Skeletal muscle tissue (tissue), 4 donors: ENCODE results near the gene TSPAN9. TPM values are rescaled to one million over a fixed set of nuclear protein-coding genes. Genes with fewer than 3 reads are reported as not detected.

Experiments
- H3K27ac ChIP-seq: one replicate; pipeline ENCODE4 v1.7.0; 2013; ENCODE audit warnings: mild to moderate bottlenecking, low read depth, low read length, inconsistent platforms
- H3K27me3 ChIP-seq, 3 donors: one replicate each; pipeline ENCODE4 v1.7.0; 2013; ENCODE audit warnings: low read length in 3 of 3; ENCODE audit not compliant: control insufficient read depth in 3 of 3, insufficient read depth in 3 of 3
- H3K36me3 ChIP-seq, 3 donors: one replicate each; pipeline ENCODE4 v1.7.0; 2013; ENCODE audit warnings: low read length in 3 of 3; ENCODE audit not compliant: control insufficient read depth in 3 of 3, insufficient read depth in 3 of 3
- H3K4me1 ChIP-seq, 3 donors: one replicate each; pipeline ENCODE4 v1.7.0; 2013; ENCODE audit warnings: low read length in 3 of 3, mild to moderate bottlenecking in 3 of 3; ENCODE audit not compliant: control insufficient read depth in 3 of 3, insufficient read depth in 3 of 3
- H3K4me3 ChIP-seq, 3 donors: one replicate each; pipeline ENCODE4 v1.7.0; 2013; ENCODE audit warnings: low read length in 3 of 3
- H3K9ac ChIP-seq, 3 donors: one replicate each; pipeline ENCODE4 v1.7.0; 2013; ENCODE audit warnings: low read length in 3 of 3, mild to moderate bottlenecking in 3 of 3, moderate library complexity in 2 of 3, low read depth in 1 of 3
- H3K9me3 ChIP-seq, 3 donors: one replicate each; pipeline ENCODE4 v1.7.0; 2013; ENCODE audit warnings: low read length in 3 of 3; ENCODE audit not compliant: control insufficient read depth in 3 of 3
- total RNA-seq: library from RNA; depleted of rRNA; stranded (reverse); fragments of >200 nt; gene quantifications from one replicate; pipeline ENCODE4 v1.2.3, GENCODE V29; 2014
- donor health status: Osteomylitis.

The TSPAN9 gene
- total RNA-seq, 1 donor from 2014 or later, result 66.3 TPM

- H3K4me3 ChIP-seq, result peak overlapping the region in 2 of 3 donors; percentile 24 to 64
- H3K27ac ChIP-seq, result peak overlapping the region; percentile 48
- no peaks in the 10 kb centered on the region for H3K9me3 ChIP-seq
- H3K9ac ChIP-seq, result peak overlapping the region in 2 of 3 donors; percentile 40 to 57
- peaks cover 16 to 33% (median 19%) of the 10 kb centered on the region in 3 donors for H3K4me1 ChIP-seq
- peaks cover 0 to 3% (median 3%) of the 10 kb centered on the region in 3 donors for H3K27me3 ChIP-seq
- no peaks in the 10 kb centered on the region for H3K36me3 ChIP-seq
These were observed 223.0 kb downstream of the TSPAN9 start for GRCh38 chr12:3299929-3300832.

GRCh38 chr12:3300833-3301401 is 223.7 kb downstream of the TSPAN9 start:
- H3K4me3 ChIP-seq, result peak overlapping the region in 1 of 3 donors; percentile 24
- no peaks in the 10 kb centered on the region for H3K9me3 ChIP-seq
- peak overlapping the region; percentile 48 for H3K27ac ChIP-seq
- no peaks in the 10 kb centered on the region for H3K36me3 ChIP-seq
- H3K27me3 ChIP-seq, result peaks cover 0 to 3% (median 1%) of the 10 kb centered on the region in 3 donors
- peak overlapping the region in 2 of 3 donors; percentile 40 to 57 for H3K9ac ChIP-seq
- H3K4me1 ChIP-seq, result peaks cover 16 to 26% (median 17%) of the 10 kb centered on the region in 3 donors

GRCh38 chr12:3302401-3303041 is 225.3 kb downstream of the TSPAN9 start:
- H3K4me1 ChIP-seq, result peaks cover 16 to 22% (median 17%) of the 10 kb centered on the region in 3 donors
- no peaks in the 10 kb centered on the region for H3K9me3 ChIP-seq
- peaks cover 0 to 11% (median 8%) of the 10 kb centered on the region in 3 donors for H3K27me3 ChIP-seq
- no peak overlapping the region for H3K4me3 ChIP-seq
- H3K27ac ChIP-seq, result no peak overlapping the region
- H3K36me3 ChIP-seq, result no peaks in the 10 kb centered on the region
- H3K9ac ChIP-seq, result no peak overlapping the region

- Histone ChIP-seq H3K4me3 (no peak overlapping the region), H3K36me3 (peaks cover 0 to 2% (median 0%) of the 10 kb centered on the region in 3 donors), H3K27ac (no peak overlapping the region), H3K9ac (no peak overlapping the region), H3K4me1 (peaks cover 16 to 22% (median 17%) of the 10 kb centered on the region in 3 donors), H3K27me3 (peaks cover 0 to 18% (median 14%) of the 10 kb centered on the region in 3 donors), H3K9me3 (no peaks in the 10 kb centered on the region)
These were observed 226.4 kb downstream of the TSPAN9 start for GRCh38 chr12:3303410-3304136.

GRCh38 chr12:3304436-3305165 is 227.4 kb downstream of the TSPAN9 start:
- Histone ChIP-seq H3K9me3 (no peaks in the 10 kb centered on the region), H3K9ac (no peak overlapping the region), H3K27ac (no peak overlapping the region), H3K4me1 (peaks cover 14 to 17% (median 15%) of the 10 kb centered on the region in 3 donors), H3K27me3 (peaks cover 0 to 19% (median 14%) of the 10 kb centered on the region in 3 donors), H3K4me3 (no peak overlapping the region), H3K36me3 (peaks cover 0 to 2% (median 0%) of the 10 kb centered on the region in 3 donors)

- Histone ChIP-seq H3K27ac (no peak overlapping the region), H3K4me1 (peaks cover 5 to 9% (median 6%) of the 10 kb centered on the region in 3 donors), H3K27me3 (peaks cover 0 to 19% (median 14%) of the 10 kb centered on the region in 3 donors), H3K4me3 (no peak overlapping the region), H3K9ac (no peak overlapping the region), H3K9me3 (no peaks in the 10 kb centered on the region), H3K36me3 (peaks cover 0 to 2% (median 0%) of the 10 kb centered on the region in 3 donors)
These were observed 228.3 kb downstream of the TSPAN9 start for GRCh38 chr12:3305464-3305863.

GRCh38 chr12:3305904-3306619 is 228.9 kb downstream of the TSPAN9 start:
- Histone ChIP-seq H3K4me3 (no peak overlapping the region), H3K9me3 (no peaks in the 10 kb centered on the region), H3K4me1 (peaks cover 0 to 3% (median under 1%) of the 10 kb centered on the region in 3 donors), H3K9ac (no peak overlapping the region), H3K27me3 (peaks cover 0 to 19% (median 14%) of the 10 kb centered on the region in 3 donors), H3K27ac (no peak overlapping the region), H3K36me3 (peaks cover 0 to 2% (median 0%) of the 10 kb centered on the region in 3 donors)

- H3K9me3 ChIP-seq, result no peaks in the 10 kb centered on the region
- H3K27me3 ChIP-seq, result peaks cover 0 to 19% (median 14%) of the 10 kb centered on the region in 3 donors
- peaks cover 0 to 3% (median 0%) of the 10 kb centered on the region in 3 donors for H3K4me1 ChIP-seq
- peaks cover 0 to 2% (median 0%) of the 10 kb centered on the region in 3 donors for H3K36me3 ChIP-seq
- no peak overlapping the region for H3K4me3 ChIP-seq
- H3K9ac ChIP-seq, result no peak overlapping the region
- no peak overlapping the region for H3K27ac ChIP-seq
These were observed 230.2 kb downstream of the TSPAN9 start for GRCh38 chr12:3307389-3307788.
